ENCODE results near the gene HECW1.

GRCh38 chr7:43328785-43329380, 216.4 kb downstream of the HECW1 start:
- TF ChIP-seq ZC3H10 (CRISPR knock-in tag; IDR thresholded peaks at IDR 0.05) (no peak), ZNF70 (CRISPR knock-in tag; IDR thresholded peaks at IDR 0.05) (no peak), ZFP3 (CRISPR knock-in tag; IDR thresholded peaks at IDR 0.05) (no peak), PATZ1 (CRISPR knock-in tag; IDR thresholded peaks at IDR 0.05; ENCODE audit: borderline replicate concordance) (no peak), OSR1 (CRISPR knock-in tag; IDR thresholded peaks at IDR 0.05) (no peak), ZNF8 (CRISPR knock-in tag; IDR thresholded peaks at IDR 0.05) (no peak), ISL1 (CRISPR knock-in tag; IDR thresholded peaks at IDR 0.05) (no peak)
- TF ChIP-seq, protein P1, sequence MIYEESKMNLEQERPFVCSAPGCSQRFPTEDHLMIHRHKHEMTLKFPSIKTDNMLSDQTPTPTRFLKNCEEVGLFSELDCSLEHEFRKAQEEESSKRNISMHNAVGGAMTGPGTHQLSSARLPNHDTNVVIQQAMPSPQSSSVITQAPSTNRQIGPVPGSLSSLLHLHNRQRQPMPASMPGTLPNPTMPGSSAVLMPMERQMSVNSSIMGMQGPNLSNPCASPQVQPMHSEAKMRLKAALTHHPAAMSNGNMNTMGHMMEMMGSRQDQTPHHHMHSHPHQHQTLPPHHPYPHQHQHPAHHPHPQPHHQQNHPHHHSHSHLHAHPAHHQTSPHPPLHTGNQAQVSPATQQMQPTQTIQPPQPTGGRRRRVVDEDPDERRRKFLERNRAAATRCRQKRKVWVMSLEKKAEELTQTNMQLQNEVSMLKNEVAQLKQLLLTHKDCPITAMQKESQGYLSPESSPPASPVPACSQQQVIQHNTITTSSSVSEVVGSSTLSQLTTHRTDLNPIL (CRISPR knock-in tag; IDR thresholded peaks at IDR 0.05; ENCODE audit: low read depth): no peak
- TF ChIP-seq, protein P2, sequence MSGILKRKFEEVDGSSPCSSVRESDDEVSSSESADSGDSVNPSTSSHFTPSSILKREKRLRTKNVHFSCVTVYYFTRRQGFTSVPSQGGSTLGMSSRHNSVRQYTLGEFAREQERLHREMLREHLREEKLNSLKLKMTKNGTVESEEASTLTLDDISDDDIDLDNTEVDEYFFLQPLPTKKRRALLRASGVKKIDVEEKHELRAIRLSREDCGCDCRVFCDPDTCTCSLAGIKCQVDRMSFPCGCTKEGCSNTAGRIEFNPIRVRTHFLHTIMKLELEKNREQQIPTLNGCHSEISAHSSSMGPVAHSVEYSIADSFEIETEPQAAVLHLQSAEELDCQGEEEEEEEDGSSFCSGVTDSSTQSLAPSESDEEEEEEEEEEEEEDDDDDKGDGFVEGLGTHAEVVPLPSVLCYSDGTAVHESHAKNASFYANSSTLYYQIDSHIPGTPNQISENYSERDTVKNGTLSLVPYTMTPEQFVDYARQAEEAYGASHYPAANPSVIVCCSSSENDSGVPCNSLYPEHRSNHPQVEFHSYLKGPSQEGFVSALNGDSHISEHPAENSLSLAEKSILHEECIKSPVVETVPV (CRISPR knock-in tag; IDR thresholded peaks at IDR 0.05): no peak

All from SK-N-SH treated with all-trans-retinoic acid at 6 μM for 48 hours (cell line).